OCI-LY1 (cell line): ENCODE data around the gene DROSHA.

Experiments
- H2AFZ ChIP-seq: fragments of 200-600 bp; sonication (generic), shearing (Covaris generic); 2 replicates; pipeline ENCODE4 v1.6.0; 2014; ENCODE audit warnings: antibody characterized with exemption, mild to moderate bottlenecking, low read length
- H3F3A ChIP-seq: fragments of 200-600 bp; sonication (generic), shearing (Covaris generic); 2 replicates; pipeline ENCODE4 v1.6.0; 2014; ENCODE audit warnings: mild to moderate bottlenecking, antibody characterized with exemption, low read length, moderate library complexity; ENCODE audit not compliant: insufficient read depth
- H3K27ac ChIP-seq: fragments of 200-600 bp; sonication (generic); 2 replicates; pipeline ENCODE4 v1.5.1; 2014; ENCODE audit warnings: low read length, mixed run types, mild to moderate bottlenecking, low read depth; ENCODE audit not compliant: poor library complexity, severe bottlenecking
- H3K27me3 ChIP-seq: fragments of 200-600 bp; sonication (generic); 2 replicates; pipeline ENCODE4 v1.6.0; 2014; ENCODE audit warnings: antibody characterized with exemption, mild to moderate bottlenecking, low read length, moderate library complexity; ENCODE audit not compliant: insufficient read depth
- H3K36me3 ChIP-seq: fragments of 200-600 bp; sonication (generic); 2 replicates; pipeline ENCODE4 v1.6.1; 2014; ENCODE audit warnings: mild to moderate bottlenecking, antibody characterized with exemption, low read length, moderate library complexity, mixed read lengths; ENCODE audit not compliant: insufficient read depth
- H3K4me1 ChIP-seq: fragments of 200-600 bp; sonication (generic); 2 replicates; pipeline ENCODE4 v1.5.1; 2014; ENCODE audit warnings: mild to moderate bottlenecking, low read length, moderate library complexity; ENCODE audit not compliant: insufficient read depth, severe bottlenecking
- H3K4me2 ChIP-seq: fragments of 200-600 bp; sonication (generic), shearing (Covaris generic); 2 replicates; pipeline ENCODE4 v1.6.1; 2014; ENCODE audit warnings: low read length
- H3K4me3 ChIP-seq: fragments of 200-600 bp; sonication (generic); 2 replicates; pipeline ENCODE4 v1.5.1; 2014; ENCODE audit warnings: low read length, low read depth, mild to moderate bottlenecking, mixed read lengths; ENCODE audit not compliant: poor library complexity, severe bottlenecking
- H3K79me2 ChIP-seq: fragments of 200-600 bp; shearing (Covaris generic); 2 replicates; pipeline ENCODE4 v1.6.1; 2016; ENCODE audit warnings: mixed run types, low read length, mixed read lengths; ENCODE audit not compliant: insufficient read depth
- H3K9ac ChIP-seq: fragments of 200-600 bp; sonication (generic), shearing (Covaris generic); 2 replicates; pipeline ENCODE4 v1.6.1; 2014; ENCODE audit warnings: mild to moderate bottlenecking, low read length, mixed read lengths
- H3K9me2 ChIP-seq: fragments of 200-600 bp; sonication (generic), shearing (Covaris generic); 2 replicates; pipeline ENCODE4 v1.6.1; 2014; ENCODE audit warnings: low read depth, mild to moderate bottlenecking, low read length, mixed read lengths
- H3K9me3 ChIP-seq: fragments of 200-600 bp; shearing (Covaris generic); 2 replicates; pipeline ENCODE4 v1.6.1; 2014; ENCODE audit warnings: low read length, mixed read lengths
- H4K20me1 ChIP-seq: fragments of 200-600 bp; sonication (generic), shearing (Covaris generic); 2 replicates; pipeline ENCODE4 v1.6.0; 2016; ENCODE audit warnings: mild to moderate bottlenecking, low read length; ENCODE audit not compliant: insufficient read depth
- CTCF ChIP-seq: fragments of 200-600 bp; sonication (generic), shearing (Covaris generic); IDR thresholded peaks from 2 replicates; pipeline ENCODE4 v1.5.1; 2017; ENCODE audit warnings: mild to moderate bottlenecking, antibody characterized with exemption, low read length, moderate library complexity, mixed read lengths
- EZH2 ChIP-seq: fragments of 200-600 bp; sonication (generic), shearing (Covaris generic); IDR thresholded peaks from 2 replicates; pipeline ENCODE4 v1.8.0; 2017; ENCODE audit warnings: borderline replicate concordance, mixed run types, mild to moderate bottlenecking, antibody characterized with exemption, low read length, moderate library complexity, mixed read lengths

Gene DROSHA

GRCh38 chr5:31410089-31410488, 121.8 kb downstream of the DROSHA start:
- H3K9me2 ChIP-seq = no peaks in the 10 kb centered on the region
- no peaks in the 10 kb centered on the region for H3K4me1 ChIP-seq
- H3K4me3 ChIP-seq = no peak overlapping the region
- no peaks in the 10 kb centered on the region for H3K79me2 ChIP-seq
- H3F3A ChIP-seq = no peaks in the 10 kb centered on the region
- H3K27ac ChIP-seq = no peak overlapping the region
- H2AFZ ChIP-seq = no peak overlapping the region
- H3K9me3 ChIP-seq = no peaks in the 10 kb centered on the region
- H3K36me3 ChIP-seq = peaks cover 80% of the 10 kb centered on the region
- no peak overlapping the region for H3K4me2 ChIP-seq
- no peaks in the 10 kb centered on the region for H4K20me1 ChIP-seq
- no peaks in the 10 kb centered on the region for H3K27me3 ChIP-seq
- no peak overlapping the region for H3K9ac ChIP-seq
- TF ChIP-seq EZH2 (no peak), CTCF (no peak)

- Histone ChIP-seq H3K9me3 (no peaks in the 10 kb centered on the region), H3K27me3 (no peaks in the 10 kb centered on the region), H3K4me2 (no peak overlapping the region), H3K4me3 (no peak overlapping the region), H3K36me3 (peaks cover 82% of the 10 kb centered on the region), H2AFZ (no peak overlapping the region), H3K4me1 (no peaks in the 10 kb centered on the region), H3K9me2 (no peaks in the 10 kb centered on the region), H3K79me2 (no peaks in the 10 kb centered on the region), H3F3A (no peaks in the 10 kb centered on the region), H4K20me1 (no peaks in the 10 kb centered on the region), H3K9ac (no peak overlapping the region), H3K27ac (no peak overlapping the region)
- no peak for TF ChIP-seq EZH2
- no peak for TF ChIP-seq CTCF
Observed at GRCh38 chr5:31408814-31409213, 123.1 kb downstream of the DROSHA start.

- H3K4me2 ChIP-seq = no peak overlapping the region
- H3K36me3 ChIP-seq = peaks cover 79% of the 10 kb centered on the region
- H3K27ac ChIP-seq = no peak overlapping the region
- no peaks in the 10 kb centered on the region for H4K20me1 ChIP-seq
- no peaks in the 10 kb centered on the region for H3K27me3 ChIP-seq
- no peak overlapping the region for H3K9ac ChIP-seq
- no peaks in the 10 kb centered on the region for H3F3A ChIP-seq
- H3K79me2 ChIP-seq = no peaks in the 10 kb centered on the region
- no peak for TF ChIP-seq CTCF
- TF ChIP-seq EZH2 = no peak
- no peak overlapping the region for H2AFZ ChIP-seq
- no peaks in the 10 kb centered on the region for H3K9me3 ChIP-seq
- no peaks in the 10 kb centered on the region for H3K4me1 ChIP-seq
- H3K4me3 ChIP-seq = no peak overlapping the region
- H3K9me2 ChIP-seq = no peaks in the 10 kb centered on the region
Observed at GRCh38 chr5:31407921-31408693, 123.8 kb downstream of the DROSHA start.
